ENCODE data around the gene LRRK2.
"Not testable (repeated sequence)": the region's sequence is repeated elsewhere in the genome, so short reads cannot be mapped to it uniquely, and the experiment has no call there.

LRRK2 gene

DNA sequence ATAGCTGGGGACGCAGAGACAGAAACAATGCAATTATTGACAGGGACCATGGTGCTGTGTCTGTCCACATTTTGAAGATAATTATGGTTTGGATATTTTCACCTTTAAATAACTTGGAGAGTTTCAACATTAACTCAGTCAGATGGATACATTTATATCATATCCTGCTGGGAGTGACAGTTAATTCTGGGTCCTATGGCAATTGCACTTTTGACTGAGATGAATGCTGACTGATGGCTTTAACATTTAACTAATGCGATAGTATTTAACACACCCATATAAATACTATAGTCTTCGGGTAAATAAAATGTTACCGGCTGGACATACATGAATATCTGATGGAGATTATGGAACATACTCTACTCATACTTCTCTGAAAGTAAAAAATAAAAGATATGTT, 118.3 kb downstream of the LRRK2 start:
- H3K27me3 ChIP-seq (ENCODE audit: control insufficient read depth in 1 of 2, insufficient read depth in 2 of 2, low read length in 2 of 2), result no peaks in the 10 kb centered on the region
- no peaks in the 10 kb centered on the region for H3K9me3 ChIP-seq (ENCODE audit: control insufficient read depth in 2 of 2, low read length in 2 of 2)
- H3K27ac ChIP-seq (ENCODE audit: low read length), result no peak overlapping the region
- no peaks in the 10 kb centered on the region for H3K4me1 ChIP-seq (ENCODE audit: control insufficient read depth, insufficient read depth, low read length)
- no peak overlapping the region for H3K9ac ChIP-seq (ENCODE audit: low read length in 2 of 2)
- no peak overlapping the region for H3K4me3 ChIP-seq (ENCODE audit: low read length in 2 of 2)
- H3K36me3 ChIP-seq (ENCODE audit: control insufficient read depth in 2 of 2, insufficient read depth in 2 of 2, low read length in 2 of 2), result peaks cover 0 to 5% of the 10 kb centered on the region in 2 donors

GRCh38 chr12:40344312-40344711, 119.5 kb downstream of the LRRK2 start:
- Histone ChIP-seq H3K36me3 (ENCODE audit: control insufficient read depth in 2 of 2, insufficient read depth in 2 of 2, low read length in 2 of 2) (peaks cover 0 to 5% of the 10 kb centered on the region in 2 donors), H3K4me1 (ENCODE audit: control insufficient read depth, insufficient read depth, low read length) (no peaks in the 10 kb centered on the region), H3K27ac (ENCODE audit: low read length) (no peak overlapping the region), H3K4me3 (ENCODE audit: low read length in 2 of 2) (no peak overlapping the region), H3K9me3 (ENCODE audit: control insufficient read depth in 2 of 2, low read length in 2 of 2) (no peaks in the 10 kb centered on the region), H3K9ac (ENCODE audit: low read length in 2 of 2) (no peak overlapping the region), H3K27me3 (ENCODE audit: control insufficient read depth in 1 of 2, insufficient read depth in 2 of 2, low read length in 2 of 2) (no peaks in the 10 kb centered on the region)

GRCh38 chr12:40351976-40352375, 127.2 kb downstream of the LRRK2 start:
- Histone ChIP-seq H3K36me3 (ENCODE audit: control insufficient read depth in 2 of 2, insufficient read depth in 2 of 2, low read length in 2 of 2) (peaks cover 0 to 4% of the 10 kb centered on the region in 2 donors), H3K9ac (ENCODE audit: low read length in 2 of 2) (no peak overlapping the region), H3K27ac (ENCODE audit: low read length) (no peak overlapping the region), H3K4me1 (ENCODE audit: control insufficient read depth, insufficient read depth, low read length) (no peaks in the 10 kb centered on the region), H3K9me3 (ENCODE audit: control insufficient read depth in 2 of 2, low read length in 2 of 2) (no peaks in the 10 kb centered on the region), H3K27me3 (ENCODE audit: control insufficient read depth in 1 of 2, insufficient read depth in 2 of 2, low read length in 2 of 2) (no peaks in the 10 kb centered on the region), H3K4me3 (ENCODE audit: low read length in 2 of 2) (no peak overlapping the region)

- H3K36me3 ChIP-seq (ENCODE audit: control insufficient read depth in 2 of 2, insufficient read depth in 2 of 2, low read length in 2 of 2), result no peaks in the 10 kb centered on the region
- no peak overlapping the region for H3K27ac ChIP-seq (ENCODE audit: low read length)
- no peaks in the 10 kb centered on the region for H3K9me3 ChIP-seq (ENCODE audit: control insufficient read depth in 2 of 2, low read length in 2 of 2)
- no peaks in the 10 kb centered on the region for H3K4me1 ChIP-seq (ENCODE audit: control insufficient read depth, insufficient read depth, low read length)
- H3K4me3 ChIP-seq (ENCODE audit: low read length in 2 of 2), result no peak overlapping the region
- H3K9ac ChIP-seq (ENCODE audit: low read length in 2 of 2), result no peak overlapping the region
- H3K27me3 ChIP-seq (ENCODE audit: control insufficient read depth in 1 of 2, insufficient read depth in 2 of 2, low read length in 2 of 2), result no peaks in the 10 kb centered on the region
Measured at GRCh38 chr12:40375076-40375475, 150.3 kb downstream of the LRRK2 start.

- Histone ChIP-seq H3K4me3 (ENCODE audit: low read length in 2 of 2) (no peak overlapping the region), H3K27ac (ENCODE audit: low read length) (no peak overlapping the region), H3K9ac (ENCODE audit: low read length in 2 of 2) (no peak overlapping the region), H3K9me3 (ENCODE audit: control insufficient read depth in 2 of 2, low read length in 2 of 2) (no peaks in the 10 kb centered on the region), H3K27me3 (ENCODE audit: control insufficient read depth in 1 of 2, insufficient read depth in 2 of 2, low read length in 2 of 2) (no peaks in the 10 kb centered on the region), H3K36me3 (ENCODE audit: control insufficient read depth in 2 of 2, insufficient read depth in 2 of 2, low read length in 2 of 2) (no peaks in the 10 kb centered on the region), H3K4me1 (ENCODE audit: control insufficient read depth, insufficient read depth, low read length) (no peaks in the 10 kb centered on the region)
Measured at GRCh38 chr12:40376533-40377267, 151.9 kb downstream of the LRRK2 start.

DNA sequence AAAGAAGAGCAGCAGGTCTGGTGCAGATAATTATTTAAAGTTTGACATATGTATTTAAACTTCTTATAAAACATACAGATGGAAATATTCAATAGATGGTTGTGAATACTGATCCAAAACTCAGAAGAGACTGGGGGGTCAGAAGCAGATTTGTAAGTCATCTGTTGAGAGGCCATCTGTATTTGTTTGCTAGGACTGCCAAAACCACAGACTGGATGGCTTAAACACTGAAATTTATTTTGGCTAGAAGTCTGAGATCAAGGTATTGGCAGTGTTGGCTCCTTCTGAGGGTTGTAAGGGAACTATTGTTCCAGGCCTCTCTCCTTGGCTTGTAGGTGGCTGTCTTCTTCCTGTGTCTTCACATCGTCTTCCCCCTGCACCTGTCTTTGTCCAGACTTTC, 153.9 kb downstream of the LRRK2 start:
- Histone ChIP-seq H3K4me1 (ENCODE audit: control insufficient read depth, insufficient read depth, low read length) (no peaks in the 10 kb centered on the region), H3K36me3 (ENCODE audit: control insufficient read depth in 2 of 2, insufficient read depth in 2 of 2, low read length in 2 of 2) (no peaks in the 10 kb centered on the region), H3K27ac (ENCODE audit: low read length) (no peak overlapping the region), H3K9me3 (ENCODE audit: control insufficient read depth in 2 of 2, low read length in 2 of 2) (no peaks in the 10 kb centered on the region), H3K9ac (ENCODE audit: low read length in 2 of 2) (no peak overlapping the region), H3K4me3 (ENCODE audit: low read length in 2 of 2) (no peak overlapping the region), H3K27me3 (ENCODE audit: control insufficient read depth in 1 of 2, insufficient read depth in 2 of 2, low read length in 2 of 2) (no peaks in the 10 kb centered on the region)

DNA sequence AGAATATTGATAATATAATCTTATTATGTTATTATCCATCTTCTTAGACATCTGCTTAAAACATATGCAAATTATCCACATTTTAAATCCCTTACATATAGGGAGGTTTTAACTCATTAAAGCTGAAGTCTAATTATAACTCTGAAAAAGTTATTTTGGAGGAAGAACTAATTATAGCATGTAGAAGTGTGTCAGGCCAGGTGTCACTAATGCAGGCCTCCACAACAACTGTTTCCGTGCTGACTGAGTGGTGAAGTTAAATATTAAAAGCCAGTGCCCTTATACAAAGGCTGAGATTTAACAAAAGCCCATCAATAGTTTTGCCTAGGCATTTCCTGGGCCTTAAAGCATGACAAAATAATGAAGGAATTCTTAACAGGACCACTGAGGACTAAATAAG, 157.4 kb downstream of the LRRK2 start:
- no peaks in the 10 kb centered on the region for H3K4me1 ChIP-seq (ENCODE audit: control insufficient read depth, insufficient read depth, low read length)
- no peaks in the 10 kb centered on the region for H3K36me3 ChIP-seq (ENCODE audit: control insufficient read depth in 2 of 2, insufficient read depth in 2 of 2, low read length in 2 of 2)
- no peak overlapping the region for H3K4me3 ChIP-seq (ENCODE audit: low read length in 2 of 2)
- H3K9ac ChIP-seq (ENCODE audit: low read length in 2 of 2), result no peak overlapping the region
- no peak overlapping the region for H3K27ac ChIP-seq (ENCODE audit: low read length)
- H3K27me3 ChIP-seq (ENCODE audit: control insufficient read depth in 1 of 2, insufficient read depth in 2 of 2, low read length in 2 of 2), result no peaks in the 10 kb centered on the region
- H3K9me3 ChIP-seq (ENCODE audit: control insufficient read depth in 2 of 2, low read length in 2 of 2), result no peaks in the 10 kb centered on the region

DNA sequence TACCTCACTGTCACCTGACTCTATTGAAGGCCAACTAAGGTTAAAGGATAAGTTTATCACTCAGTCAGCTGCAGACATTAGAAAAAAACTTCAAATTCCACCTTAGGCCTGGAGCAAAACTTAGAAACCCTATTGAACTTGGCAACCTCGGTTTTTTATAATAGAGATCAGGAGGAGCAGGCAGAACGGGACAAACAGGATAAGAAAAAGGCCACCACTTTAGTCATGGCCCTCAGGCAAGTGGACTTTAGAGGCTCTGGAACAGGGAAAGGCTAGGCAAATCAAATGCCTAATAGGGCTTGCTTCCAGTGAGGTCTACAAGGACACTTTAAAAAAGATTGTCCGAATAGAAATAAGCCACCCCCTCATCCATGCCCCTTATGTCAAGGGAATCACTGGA, 162.5 kb downstream of the LRRK2 start:
- not testable (repeated sequence) for H3K9ac ChIP-seq (ENCODE audit: low read length in 2 of 2); H3K9me3 ChIP-seq (ENCODE audit: control insufficient read depth in 2 of 2, low read length in 2 of 2); H3K4me1 ChIP-seq (ENCODE audit: control insufficient read depth, insufficient read depth, low read length); H3K36me3 ChIP-seq (ENCODE audit: control insufficient read depth in 2 of 2, insufficient read depth in 2 of 2, low read length in 2 of 2); H3K27ac ChIP-seq (ENCODE audit: low read length); H3K4me3 ChIP-seq (ENCODE audit: low read length in 2 of 2); H3K27me3 ChIP-seq (ENCODE audit: control insufficient read depth in 1 of 2, insufficient read depth in 2 of 2, low read length in 2 of 2)

- Histone ChIP-seq H3K4me1 (ENCODE audit: control insufficient read depth, insufficient read depth, low read length) (no peaks in the 10 kb centered on the region), H3K27ac (ENCODE audit: low read length) (no peak overlapping the region), H3K9ac (ENCODE audit: low read length in 2 of 2) (no peak overlapping the region)
Measured at GRCh38 chr12:40390980-40391379, 166.2 kb downstream of the LRRK2 start.

GRCh38 chr12:40393026-40393425, 168.2 kb downstream of the LRRK2 start:
- Histone ChIP-seq H3K4me1 (ENCODE audit: control insufficient read depth, insufficient read depth, low read length) (no peaks in the 10 kb centered on the region), H3K27me3 (ENCODE audit: control insufficient read depth in 1 of 2, insufficient read depth in 2 of 2, low read length in 2 of 2) (no peaks in the 10 kb centered on the region), H3K9ac (ENCODE audit: low read length in 2 of 2) (no peak overlapping the region), H3K4me3 (ENCODE audit: low read length in 2 of 2) (no peak overlapping the region), H3K36me3 (ENCODE audit: control insufficient read depth in 2 of 2, insufficient read depth in 2 of 2, low read length in 2 of 2) (no peaks in the 10 kb centered on the region), H3K27ac (ENCODE audit: low read length) (no peak overlapping the region), H3K9me3 (ENCODE audit: control insufficient read depth in 2 of 2, low read length in 2 of 2) (no peaks in the 10 kb centered on the region)

More at GRCh38 chr12:40390980-40391379, 166.2 kb downstream of the LRRK2 start:
- Histone ChIP-seq H3K4me3 (ENCODE audit: low read length in 2 of 2) (no peak overlapping the region), H3K36me3 (ENCODE audit: control insufficient read depth in 2 of 2, insufficient read depth in 2 of 2, low read length in 2 of 2) (no peaks in the 10 kb centered on the region), H3K27me3 (ENCODE audit: control insufficient read depth in 1 of 2, insufficient read depth in 2 of 2, low read length in 2 of 2) (no peaks in the 10 kb centered on the region), H3K9me3 (ENCODE audit: control insufficient read depth in 2 of 2, low read length in 2 of 2) (no peaks in the 10 kb centered on the region)

DNA sequence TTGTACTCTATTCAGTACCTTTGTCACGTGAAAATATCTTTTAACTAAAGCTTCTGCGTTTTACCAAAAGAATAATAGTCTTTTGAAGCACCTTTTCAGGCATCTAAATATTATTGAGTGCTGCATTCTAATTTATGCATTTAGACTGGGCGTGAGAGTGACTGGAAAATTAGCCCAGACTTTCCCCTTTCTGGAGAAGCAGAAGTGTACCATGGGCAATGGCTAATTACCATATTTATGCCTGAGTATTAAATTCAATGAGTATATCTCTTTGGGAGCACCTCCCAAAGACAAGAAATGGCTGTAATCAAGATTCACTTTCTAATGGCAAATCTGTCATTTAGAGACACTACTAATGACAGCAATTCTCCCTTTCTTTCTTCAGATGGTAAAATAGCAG, 174.9 kb downstream of the LRRK2 start:
- no peaks in the 10 kb centered on the region for H3K36me3 ChIP-seq (ENCODE audit: control insufficient read depth in 2 of 2, insufficient read depth in 2 of 2, low read length in 2 of 2)
- no peaks in the 10 kb centered on the region for H3K4me1 ChIP-seq (ENCODE audit: control insufficient read depth, insufficient read depth, low read length)
- H3K27ac ChIP-seq (ENCODE audit: low read length), result no peak overlapping the region
- no peaks in the 10 kb centered on the region for H3K9me3 ChIP-seq (ENCODE audit: control insufficient read depth in 2 of 2, low read length in 2 of 2)
- no peak overlapping the region for H3K4me3 ChIP-seq (ENCODE audit: low read length in 2 of 2)
- no peak overlapping the region for H3K9ac ChIP-seq (ENCODE audit: low read length in 2 of 2)
- no peaks in the 10 kb centered on the region for H3K27me3 ChIP-seq (ENCODE audit: control insufficient read depth in 1 of 2, insufficient read depth in 2 of 2, low read length in 2 of 2)
